ENCODE data around the gene WIF1.

- TF ChIP-seq CTCF (tag by site-specific recombination; IDR thresholded peaks at IDR 0.05) (no peak), ZNF514 (tag by site-specific recombination; IDR thresholded peaks at IDR 0.05) (no peak), ZSCAN23 (tag by site-specific recombination; IDR thresholded peaks at IDR 0.05) (no peak), YY1 (tag by site-specific recombination; IDR thresholded peaks at IDR 0.05) (no peak), TCF7L2 (IDR thresholded peaks at IDR 0.05; ENCODE audit: borderline replicate concordance, low read depth, low read length) (no peak), ZNF747 (tag by site-specific recombination; IDR thresholded peaks at IDR 0.05) (no peak), ZNF785 (tag by site-specific recombination; IDR thresholded peaks at IDR 0.05) (no peak), ZNF639 (tag by site-specific recombination; IDR thresholded peaks at IDR 0.05) (no peak), REST (tag by site-specific recombination; IDR thresholded peaks at IDR 0.05) (no peak)
These were observed 51.8 kb downstream of the WIF1 start for GRCh38 chr12:65069336-65069735.

Measured in HEK293 (cell line).